Hepatocyte (in vitro differentiated cells): Measurements from ENCODE around the gene PDE7B.

Experiments used
- EZH2 ChIP-seq: fragments of 200-600 bp; sonication (generic); IDR thresholded peaks from 2 replicates; pipeline ENCODE4 v1.6.1; 2016; ENCODE audit warnings: antibody characterized with exemption, mild to moderate bottlenecking, borderline replicate concordance
- EZH2phosphoT487 ChIP-seq: fragments of 200-600 bp; sonication (generic); IDR thresholded peaks from one replicate; pipeline ENCODE4 v1.6.1; 2018; ENCODE audit warnings: antibody characterized with exemption, mild to moderate bottlenecking, low read depth, moderate library complexity; ENCODE audit not compliant: unreplicated experiment, severe bottlenecking
- TF ChIP-seq, protein P1 (sequence below): fragments of 200-600 bp; sonication (generic); IDR thresholded peaks from 2 replicates; pipeline ENCODE4 v1.5.1; 2016; ENCODE audit warnings: antibody characterized with exemption, mild to moderate bottlenecking; ENCODE audit not compliant: poor library complexity

DNA sequence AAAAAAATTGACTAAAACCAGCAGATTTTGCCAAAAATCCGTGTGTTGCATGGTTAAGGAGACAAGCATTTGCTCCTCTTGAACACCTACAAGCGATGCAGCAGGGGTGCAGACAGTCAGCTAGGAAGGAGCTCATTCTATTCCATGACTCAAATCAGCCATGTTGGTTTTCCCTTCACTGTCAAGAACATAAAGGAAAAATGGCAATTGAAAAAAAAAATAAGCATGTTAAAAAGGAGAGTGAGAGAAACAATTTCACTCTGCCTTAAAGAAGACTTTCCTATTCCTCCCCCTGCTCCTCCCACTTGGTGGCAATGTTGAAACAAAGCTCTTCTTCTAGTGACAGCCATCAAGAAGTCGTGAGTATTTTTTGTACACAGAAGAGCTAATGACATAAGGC, 283.2 kb downstream of the PDE7B start:
- TF ChIP-seq EZH2 (no peak), EZH2phosphoT487 (no peak)
- TF ChIP-seq, protein P1, sequence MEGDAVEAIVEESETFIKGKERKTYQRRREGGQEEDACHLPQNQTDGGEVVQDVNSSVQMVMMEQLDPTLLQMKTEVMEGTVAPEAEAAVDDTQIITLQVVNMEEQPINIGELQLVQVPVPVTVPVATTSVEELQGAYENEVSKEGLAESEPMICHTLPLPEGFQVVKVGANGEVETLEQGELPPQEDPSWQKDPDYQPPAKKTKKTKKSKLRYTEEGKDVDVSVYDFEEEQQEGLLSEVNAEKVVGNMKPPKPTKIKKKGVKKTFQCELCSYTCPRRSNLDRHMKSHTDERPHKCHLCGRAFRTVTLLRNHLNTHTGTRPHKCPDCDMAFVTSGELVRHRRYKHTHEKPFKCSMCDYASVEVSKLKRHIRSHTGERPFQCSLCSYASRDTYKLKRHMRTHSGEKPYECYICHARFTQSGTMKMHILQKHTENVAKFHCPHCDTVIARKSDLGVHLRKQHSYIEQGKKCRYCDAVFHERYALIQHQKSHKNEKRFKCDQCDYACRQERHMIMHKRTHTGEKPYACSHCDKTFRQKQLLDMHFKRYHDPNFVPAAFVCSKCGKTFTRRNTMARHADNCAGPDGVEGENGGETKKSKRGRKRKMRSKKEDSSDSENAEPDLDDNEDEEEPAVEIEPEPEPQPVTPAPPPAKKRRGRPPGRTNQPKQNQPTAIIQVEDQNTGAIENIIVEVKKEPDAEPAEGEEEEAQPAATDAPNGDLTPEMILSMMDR: no peak
